Measurements from ENCODE around the gene SMTN.

SMTN gene

DNA sequence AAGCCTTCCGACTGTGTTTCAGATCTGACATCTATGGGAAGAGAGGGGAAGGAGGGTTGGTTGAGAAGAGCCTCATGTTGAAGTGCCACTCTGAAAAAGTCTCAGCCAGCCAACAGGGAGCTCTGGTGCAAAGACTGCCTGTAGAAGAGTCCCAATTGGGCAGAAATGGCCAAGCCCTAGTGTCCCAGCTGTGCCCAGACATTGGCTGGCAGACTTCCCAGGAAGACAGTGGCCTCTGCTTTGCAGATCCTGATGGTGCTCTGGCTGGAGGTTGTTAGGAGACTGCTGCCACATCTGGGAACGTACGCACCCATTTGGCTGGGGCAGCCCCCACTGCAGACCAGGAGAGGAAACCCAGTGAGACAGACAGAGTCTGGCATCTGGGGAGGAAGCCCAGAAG is 62.4 kb downstream of the SMTN start:
- TF ChIP-seq, protein P1, sequence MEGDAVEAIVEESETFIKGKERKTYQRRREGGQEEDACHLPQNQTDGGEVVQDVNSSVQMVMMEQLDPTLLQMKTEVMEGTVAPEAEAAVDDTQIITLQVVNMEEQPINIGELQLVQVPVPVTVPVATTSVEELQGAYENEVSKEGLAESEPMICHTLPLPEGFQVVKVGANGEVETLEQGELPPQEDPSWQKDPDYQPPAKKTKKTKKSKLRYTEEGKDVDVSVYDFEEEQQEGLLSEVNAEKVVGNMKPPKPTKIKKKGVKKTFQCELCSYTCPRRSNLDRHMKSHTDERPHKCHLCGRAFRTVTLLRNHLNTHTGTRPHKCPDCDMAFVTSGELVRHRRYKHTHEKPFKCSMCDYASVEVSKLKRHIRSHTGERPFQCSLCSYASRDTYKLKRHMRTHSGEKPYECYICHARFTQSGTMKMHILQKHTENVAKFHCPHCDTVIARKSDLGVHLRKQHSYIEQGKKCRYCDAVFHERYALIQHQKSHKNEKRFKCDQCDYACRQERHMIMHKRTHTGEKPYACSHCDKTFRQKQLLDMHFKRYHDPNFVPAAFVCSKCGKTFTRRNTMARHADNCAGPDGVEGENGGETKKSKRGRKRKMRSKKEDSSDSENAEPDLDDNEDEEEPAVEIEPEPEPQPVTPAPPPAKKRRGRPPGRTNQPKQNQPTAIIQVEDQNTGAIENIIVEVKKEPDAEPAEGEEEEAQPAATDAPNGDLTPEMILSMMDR (IDR thresholded peaks at IDR 0.05; ENCODE audit: low read depth, low read length, missing control alignments) = no peak
- H3K4me3 ChIP-seq (replicated peaks; ENCODE audit: low read depth, low read length) = no peak overlapping the region
- no peak for DNase-seq (ENCODE audit: extremely low read depth, low read depth)

DNA sequence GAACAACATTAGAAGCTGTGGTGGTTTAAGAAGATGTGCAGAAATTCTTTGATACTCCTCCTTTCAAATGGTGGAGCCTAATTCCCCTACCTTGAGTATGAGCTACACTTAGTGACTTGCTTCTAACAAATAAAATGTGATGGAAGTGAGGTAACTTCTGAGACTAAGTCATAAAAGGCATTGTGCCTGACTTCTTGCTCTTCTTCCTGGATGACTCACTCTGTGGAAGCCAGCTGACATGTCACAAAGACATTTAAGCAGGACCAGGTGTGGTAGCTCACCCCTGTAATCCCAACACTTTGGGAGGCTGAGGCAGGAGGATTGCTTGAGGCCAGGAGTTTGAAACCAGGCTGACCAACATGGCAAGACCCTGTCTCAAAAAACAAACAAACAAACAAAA is 63.1 kb downstream of the SMTN start:
- no peak for DNase-seq (ENCODE audit: extremely low read depth, low read depth)
- no peak overlapping the region for H3K4me3 ChIP-seq (replicated peaks; ENCODE audit: low read depth, low read length)

DNA sequence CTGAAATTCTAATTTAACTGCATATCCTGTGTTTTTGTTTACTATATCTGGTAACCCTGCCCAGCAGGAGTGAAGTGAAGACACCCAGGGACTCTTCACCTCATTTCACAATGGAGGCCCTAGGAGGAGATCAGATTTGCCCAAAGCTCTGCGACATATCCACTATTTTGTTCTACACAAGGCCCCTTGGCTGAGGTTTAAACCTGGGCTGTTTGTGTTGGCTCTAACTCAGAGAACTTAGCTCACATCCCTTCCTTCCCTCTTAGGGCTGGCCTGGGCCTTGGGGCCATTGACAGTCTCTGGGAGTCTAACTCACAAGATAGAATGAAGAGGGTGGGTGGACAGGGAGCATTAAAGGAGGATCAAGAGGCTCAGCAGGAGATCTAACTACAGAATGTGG is 67.4 kb downstream of the SMTN start:
- H3K4me3 ChIP-seq (replicated peaks; ENCODE audit: low read depth, low read length) = no peak overlapping the region
- TF ChIP-seq, protein P1 (IDR thresholded peaks at IDR 0.05; ENCODE audit: low read depth, low read length, missing control alignments) = no peak
- DNase-seq (ENCODE audit: extremely low read depth, low read depth) = no peak

More for the DNA sequence above, 63.1 kb downstream of the SMTN start:
- TF ChIP-seq, protein P1 (IDR thresholded peaks at IDR 0.05; ENCODE audit: low read depth, low read length, missing control alignments) = no peak

DNA sequence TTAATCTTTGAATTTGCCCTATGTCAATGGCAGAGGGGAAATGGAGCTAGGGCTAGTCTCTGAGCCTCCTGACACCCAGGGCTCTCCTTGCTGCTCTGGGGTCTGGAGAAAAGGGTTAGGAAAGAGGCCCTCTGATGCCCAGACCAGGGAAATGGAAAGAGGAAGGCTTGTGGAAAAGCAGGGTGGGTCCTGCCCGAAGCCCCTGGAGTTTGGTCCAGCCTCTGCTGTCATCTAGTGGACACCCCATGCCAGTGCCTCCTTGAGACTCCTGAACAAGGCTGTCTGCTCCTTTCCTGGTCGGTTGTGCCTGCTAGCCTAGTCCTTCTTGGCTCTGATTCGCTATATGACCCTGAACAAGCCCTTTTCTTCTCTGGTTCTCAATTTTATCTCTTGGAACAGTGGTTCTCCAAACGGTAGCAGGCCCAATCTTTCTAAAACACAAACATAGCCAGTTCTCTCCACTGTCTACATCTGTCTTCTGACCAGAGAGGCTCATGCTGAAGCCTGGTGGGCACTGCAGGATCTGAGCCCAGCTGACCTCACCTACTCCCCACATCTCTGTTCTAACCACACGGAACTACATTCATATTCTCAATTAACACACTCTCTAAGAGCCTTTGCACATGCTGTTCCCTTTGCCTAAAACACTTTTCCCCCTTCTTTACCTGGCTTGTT is 68.0 kb downstream of the SMTN start:
- DNase-seq (ENCODE audit: extremely low read depth, low read depth) = no peak
- TF ChIP-seq, protein P1 (IDR thresholded peaks at IDR 0.05; ENCODE audit: low read depth, low read length, missing control alignments) = peak; percentile 99
- H3K4me3 ChIP-seq (replicated peaks; ENCODE audit: low read depth, low read length) = no peak overlapping the region

DNA sequence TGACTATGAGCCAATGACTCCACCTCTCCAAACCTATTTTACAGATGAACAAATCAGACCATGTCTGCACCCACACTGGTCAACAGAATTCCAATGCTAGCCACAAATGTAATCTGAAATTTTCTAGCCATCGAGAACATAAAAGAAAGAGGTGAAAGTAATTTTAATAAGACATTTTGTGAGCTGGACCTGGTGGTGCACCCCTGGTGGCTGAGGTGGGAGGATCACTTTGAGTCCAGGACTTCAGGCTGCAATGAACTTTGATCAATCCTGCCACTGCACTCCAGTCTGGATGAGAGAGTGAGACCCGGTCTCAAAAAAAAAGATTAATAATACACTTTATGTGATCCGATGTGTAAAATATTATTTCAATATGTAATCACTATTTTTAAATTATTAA is 69.5 kb downstream of the SMTN start:
- no peak for DNase-seq (ENCODE audit: extremely low read depth, low read depth)
- no peak overlapping the region for H3K4me3 ChIP-seq (replicated peaks; ENCODE audit: low read depth, low read length)
- TF ChIP-seq, protein P1 (IDR thresholded peaks at IDR 0.05; ENCODE audit: low read depth, low read length, missing control alignments) = peak; percentile 39

DNA sequence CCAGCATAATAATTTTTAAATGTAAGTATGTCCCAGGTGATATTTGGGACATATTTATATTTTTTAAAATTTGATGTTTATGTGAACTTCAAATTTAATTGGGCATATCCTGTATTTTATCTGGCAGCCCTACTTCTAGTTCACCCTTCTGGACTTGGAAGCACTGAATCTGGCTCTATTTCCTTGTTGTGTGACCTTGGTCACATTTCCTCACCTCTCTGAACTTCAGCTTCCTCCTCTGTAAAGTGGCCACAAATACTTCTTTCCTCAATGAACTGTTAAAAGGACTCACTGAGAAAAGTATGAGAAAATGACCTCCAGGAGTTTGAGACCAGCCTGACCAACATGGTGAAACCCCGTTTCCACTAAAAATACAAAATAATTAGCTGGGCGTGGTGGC is 70.8 kb downstream of the SMTN start:
- DNase-seq (ENCODE audit: extremely low read depth, low read depth) = no peak
- TF ChIP-seq, protein P1 (IDR thresholded peaks at IDR 0.05; ENCODE audit: low read depth, low read length, missing control alignments) = no peak
- H3K4me3 ChIP-seq (replicated peaks; ENCODE audit: low read depth, low read length) = no peak overlapping the region

DNA sequence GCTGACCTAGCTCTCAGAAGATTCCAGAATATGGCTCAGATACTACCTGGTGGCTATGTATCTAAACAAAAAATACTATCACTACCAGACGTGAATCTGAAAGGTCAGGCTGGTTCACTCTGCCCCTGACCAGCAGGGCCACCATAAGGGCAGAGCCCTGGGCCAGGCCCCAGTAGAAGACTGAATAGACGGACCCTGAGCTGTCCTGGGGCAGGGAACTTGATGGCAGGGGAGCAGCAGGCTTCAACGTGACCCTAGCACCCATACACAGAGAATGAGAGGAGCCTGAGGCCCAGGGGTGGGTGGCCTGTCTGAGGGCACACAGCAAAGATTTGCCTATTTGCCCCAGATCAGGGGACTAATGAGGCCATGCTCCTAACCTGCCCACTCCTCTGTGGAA is 72.2 kb downstream of the SMTN start:
- H3K4me3 ChIP-seq (replicated peaks; ENCODE audit: low read depth, low read length) = no peak overlapping the region
- TF ChIP-seq, protein P1 (IDR thresholded peaks at IDR 0.05; ENCODE audit: low read depth, low read length, missing control alignments) = no peak
- no peak for DNase-seq (ENCODE audit: extremely low read depth, low read depth)
